ELR (cell line): ENCODE data around the gene ALDH1A2.

Source experiments
- DNase-seq: peaks from one replicate; pipeline ENCODE4 v3.0.0-alpha.2; 2015; ENCODE audit warnings: low read depth

The ALDH1A2 gene

DNA sequence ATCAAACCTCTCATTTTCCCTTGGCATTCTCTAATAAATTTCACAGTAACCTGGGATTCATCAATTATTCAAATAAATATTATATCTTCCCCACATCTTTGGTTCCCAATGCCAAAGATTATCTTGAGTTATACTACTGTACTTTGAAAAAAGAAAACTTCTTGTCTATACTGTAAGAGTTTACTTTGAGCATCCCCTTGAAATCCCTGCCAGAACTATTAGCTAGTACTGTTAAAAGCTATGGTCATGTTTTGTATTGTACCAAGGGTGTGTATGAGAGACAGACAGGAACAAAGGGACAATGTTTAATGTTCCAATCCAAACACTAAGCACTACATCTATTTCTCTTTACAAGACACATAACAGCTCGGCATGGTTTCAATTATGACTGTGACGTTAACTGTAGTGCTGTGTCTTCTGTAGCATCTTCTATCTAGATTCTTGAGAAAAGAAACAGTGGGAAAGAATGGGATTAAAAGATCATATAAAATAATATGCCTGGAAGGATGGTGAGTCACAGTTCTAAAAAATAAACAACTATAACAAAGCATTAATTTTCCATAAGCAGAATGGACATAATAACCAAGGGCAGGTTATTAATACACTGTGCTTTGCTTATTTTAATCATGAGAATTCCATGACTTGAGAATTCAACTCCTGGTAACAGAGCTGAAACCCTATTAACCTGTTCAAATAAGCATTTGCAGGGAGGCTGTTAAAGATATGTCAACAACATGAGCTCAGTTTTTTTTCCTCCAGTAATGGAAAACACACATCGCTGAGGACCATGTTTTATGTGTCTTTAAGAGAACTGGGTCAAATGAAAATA is 71.1 kb downstream of the ALDH1A2 start:
- DNase-seq, result peak; percentile 17

DNA sequence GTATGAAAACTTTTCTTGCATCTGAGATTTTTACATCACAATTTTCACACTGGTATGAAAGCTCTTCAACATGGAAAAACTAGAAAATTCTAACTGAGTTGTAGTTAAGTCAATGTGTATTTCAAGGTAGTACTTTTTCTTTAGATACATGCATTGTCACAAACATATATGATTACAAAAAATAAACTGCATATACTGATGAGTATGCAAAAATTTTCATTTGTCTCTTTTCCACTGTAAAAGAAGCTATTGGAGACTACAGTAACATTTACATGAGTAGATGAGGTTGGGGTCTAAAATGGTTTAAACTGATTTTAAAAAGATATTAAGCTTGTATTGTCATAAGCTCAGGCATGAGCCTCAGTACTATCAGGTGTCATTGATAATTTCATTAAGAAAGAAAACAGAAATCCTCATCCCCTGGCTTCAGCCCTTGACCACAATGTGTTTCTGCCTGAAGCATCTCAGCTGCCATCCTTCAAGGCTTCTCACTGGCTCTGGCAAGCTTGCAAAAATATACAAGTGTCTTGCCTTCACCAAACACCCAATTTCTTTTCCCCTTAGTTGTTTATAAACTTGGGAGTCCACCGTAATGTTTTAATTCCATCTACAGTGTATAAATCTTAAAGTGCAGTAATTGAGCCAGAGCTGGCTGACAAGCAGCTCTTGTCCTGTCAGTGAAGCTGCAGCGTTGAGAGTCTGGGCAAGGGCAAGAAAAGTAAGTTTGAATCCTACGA is 71.9 kb downstream of the ALDH1A2 start:
- no peak for DNase-seq

DNA sequence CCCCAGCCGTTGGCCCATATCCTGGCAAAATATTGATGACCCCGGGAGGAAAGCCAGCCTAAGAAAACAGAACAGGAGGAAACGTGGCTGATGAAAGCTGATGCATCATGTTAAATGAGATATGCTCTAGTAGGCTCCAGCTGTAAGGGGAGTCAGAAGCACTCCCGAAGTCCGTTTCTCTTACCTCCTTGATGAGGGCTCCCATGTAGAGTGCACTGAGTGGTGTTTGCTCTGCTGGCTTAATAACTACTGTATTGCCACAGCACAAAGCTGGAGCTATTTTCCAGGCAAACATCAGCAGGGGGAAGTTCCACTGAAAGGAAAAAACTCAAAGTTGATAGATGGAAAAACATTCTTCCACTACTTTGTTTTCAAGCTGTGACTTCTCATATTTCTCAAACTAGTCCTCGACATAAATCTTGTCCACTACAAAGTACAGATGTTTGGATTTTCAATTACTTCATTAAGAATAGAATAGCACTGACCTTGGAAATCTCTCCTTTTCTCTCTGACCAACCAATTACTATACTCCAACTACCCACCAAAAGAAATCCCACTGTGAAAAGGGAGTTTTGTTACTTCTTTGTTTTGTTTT is 72.7 kb downstream of the ALDH1A2 start:
- no peak for DNase-seq

DNA sequence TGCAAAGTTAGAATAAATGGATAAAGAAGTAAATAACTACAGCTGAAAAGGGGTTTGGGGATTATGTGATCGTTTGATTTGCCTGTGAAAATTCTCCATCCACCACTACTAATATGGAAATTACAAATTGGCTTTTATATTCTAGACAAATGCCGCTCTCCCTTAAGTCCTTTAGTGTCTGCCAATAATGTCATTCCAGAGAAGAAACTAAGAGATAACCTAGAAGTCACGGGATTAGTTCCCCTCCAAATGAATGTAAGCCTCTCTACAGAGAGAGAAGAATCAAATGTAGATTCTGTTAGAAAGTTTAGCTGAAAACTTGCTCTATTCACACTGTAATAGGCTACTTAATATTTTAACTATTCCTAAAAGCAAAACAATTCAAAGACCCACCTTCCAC is 92.0 kb downstream of the ALDH1A2 start:
- DNase-seq, result no peak

DNA sequence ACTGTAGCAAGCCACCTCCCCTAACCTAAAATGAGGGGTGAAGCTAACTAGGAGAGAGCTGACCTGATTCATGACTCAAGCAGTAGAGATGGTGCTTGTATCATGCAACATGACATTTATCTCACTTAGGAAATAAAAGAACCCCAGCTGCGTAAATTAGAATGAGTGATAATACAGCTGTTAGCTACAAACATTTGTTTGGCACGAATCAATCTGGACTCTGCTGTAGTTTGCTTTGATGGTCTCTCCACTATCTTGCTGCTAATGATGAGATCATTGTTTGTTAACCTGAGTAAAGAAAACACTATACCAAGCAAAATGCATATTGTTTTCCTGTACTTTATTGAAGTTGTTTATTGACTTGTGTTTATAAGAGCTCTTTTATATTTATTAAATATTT is 92.6 kb downstream of the ALDH1A2 start:
- DNase-seq, result no peak

DNA sequence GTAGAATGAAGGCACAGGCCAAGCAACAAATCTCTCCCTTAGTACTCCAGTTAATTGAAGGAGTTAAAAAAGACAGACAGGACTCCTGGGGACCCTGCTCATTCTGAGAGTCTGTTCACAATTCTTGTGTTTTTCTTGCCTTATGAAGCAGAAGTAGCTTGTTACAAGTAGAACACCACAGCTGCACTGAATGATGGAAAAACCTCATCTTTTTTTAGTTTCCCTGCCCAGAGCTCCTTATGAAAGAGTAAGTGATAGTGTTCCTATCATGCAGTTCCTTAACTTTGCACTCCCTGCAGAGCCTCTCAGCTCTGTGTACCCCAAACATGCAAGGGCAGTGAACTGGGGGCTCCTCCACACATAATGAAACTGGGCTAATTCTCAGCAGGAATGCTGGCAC is 95.5 kb downstream of the ALDH1A2 start:
- no peak for DNase-seq

DNA sequence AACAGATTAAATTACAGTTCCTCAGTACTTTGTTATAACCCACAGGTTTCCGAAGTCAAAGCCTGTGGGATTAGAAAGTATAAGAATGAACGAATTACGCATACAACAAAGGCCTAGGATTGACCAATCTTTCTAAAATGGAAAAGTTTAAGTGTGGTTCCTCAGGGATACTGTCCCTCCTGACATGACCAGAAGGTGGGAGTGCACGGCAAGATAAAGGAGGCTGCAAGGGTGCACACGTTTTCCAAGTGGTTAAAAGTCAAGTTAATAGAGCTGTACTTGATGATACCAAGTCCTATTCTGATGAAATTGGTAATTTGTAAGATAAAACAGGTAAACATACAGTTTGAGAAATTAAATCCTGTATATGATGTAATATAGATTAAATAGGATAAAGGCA is 96.2 kb downstream of the ALDH1A2 start:
- peak; percentile 38 for DNase-seq

DNA sequence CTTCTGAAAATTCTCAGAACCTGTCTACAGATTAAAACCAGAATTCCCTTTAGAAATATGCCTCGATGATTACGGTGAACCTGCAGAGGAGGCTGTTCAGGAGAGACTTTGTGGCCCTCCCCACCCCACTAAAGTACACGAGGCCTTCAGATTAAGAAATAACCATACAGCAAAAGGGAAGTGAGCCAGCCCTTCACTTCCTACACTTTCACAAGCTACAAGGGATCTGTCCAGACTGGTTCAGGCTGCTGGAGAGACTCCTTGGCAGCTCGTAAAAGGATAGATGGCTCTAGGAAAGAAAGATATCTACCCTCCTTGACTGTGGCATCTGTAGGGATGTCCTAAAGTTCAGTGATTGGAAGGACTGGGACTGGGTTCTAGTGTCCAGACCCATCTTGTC is 102.6 kb downstream of the ALDH1A2 start:
- DNase-seq, result no peak

DNA sequence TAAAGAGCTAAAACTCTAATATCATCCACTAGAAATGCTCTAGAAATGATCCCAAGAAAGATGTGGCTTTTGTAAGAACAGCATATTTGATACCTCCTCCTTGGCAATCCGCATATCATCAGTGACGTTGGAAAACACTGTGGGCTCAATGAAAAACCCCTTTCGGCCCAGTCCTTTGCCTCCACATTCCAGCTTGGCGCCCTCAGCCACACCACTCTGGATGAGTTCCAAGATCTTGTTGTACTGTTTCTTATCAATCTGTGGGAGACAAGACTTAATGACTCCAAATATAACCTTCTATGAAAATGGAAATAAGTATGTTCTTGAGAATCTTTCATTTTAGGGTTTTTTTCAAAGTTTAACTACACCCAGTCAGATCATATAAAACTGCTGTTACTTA is 103.6 kb downstream of the ALDH1A2 start:
- no peak for DNase-seq

DNA sequence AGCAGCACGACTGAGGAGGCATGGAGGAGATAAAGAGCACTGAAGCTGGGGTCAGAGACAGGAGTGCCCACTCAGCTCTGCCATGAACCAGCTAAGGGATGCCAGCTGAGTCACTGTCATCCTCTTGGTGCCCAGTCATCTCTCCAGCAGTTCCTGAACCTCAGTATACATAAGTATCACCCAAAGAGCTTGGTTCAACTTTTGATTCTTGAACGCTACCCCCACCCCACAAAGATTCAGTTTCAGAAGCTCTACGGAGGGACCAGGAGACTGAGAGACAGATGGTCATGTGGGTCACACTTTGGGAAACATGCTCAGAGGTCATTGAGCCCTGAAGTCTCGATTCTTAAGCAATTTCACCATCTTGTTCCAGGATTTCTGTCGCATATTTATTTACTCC is 108.4 kb downstream of the ALDH1A2 start:
- no peak for DNase-seq

DNA sequence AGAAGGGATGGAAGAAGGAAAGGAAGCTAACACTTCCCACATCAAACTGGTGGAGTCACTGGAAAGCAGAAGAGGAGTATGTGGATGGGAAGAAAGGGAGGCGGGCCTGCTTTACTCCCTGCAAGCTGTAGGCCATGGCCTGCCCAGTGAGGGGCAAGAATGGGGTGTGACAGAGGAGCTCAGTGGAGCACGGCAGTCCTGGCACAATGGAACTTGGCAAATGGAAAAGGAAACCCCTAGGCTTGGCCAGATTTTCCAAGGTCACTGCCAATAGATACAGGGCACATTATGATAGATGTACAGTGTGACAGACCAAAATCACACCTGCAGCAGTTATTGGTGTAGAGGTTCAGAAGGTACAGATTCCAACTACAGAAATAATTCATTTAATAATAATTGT is 111.6 kb downstream of the ALDH1A2 start:
- no peak for DNase-seq

DNA sequence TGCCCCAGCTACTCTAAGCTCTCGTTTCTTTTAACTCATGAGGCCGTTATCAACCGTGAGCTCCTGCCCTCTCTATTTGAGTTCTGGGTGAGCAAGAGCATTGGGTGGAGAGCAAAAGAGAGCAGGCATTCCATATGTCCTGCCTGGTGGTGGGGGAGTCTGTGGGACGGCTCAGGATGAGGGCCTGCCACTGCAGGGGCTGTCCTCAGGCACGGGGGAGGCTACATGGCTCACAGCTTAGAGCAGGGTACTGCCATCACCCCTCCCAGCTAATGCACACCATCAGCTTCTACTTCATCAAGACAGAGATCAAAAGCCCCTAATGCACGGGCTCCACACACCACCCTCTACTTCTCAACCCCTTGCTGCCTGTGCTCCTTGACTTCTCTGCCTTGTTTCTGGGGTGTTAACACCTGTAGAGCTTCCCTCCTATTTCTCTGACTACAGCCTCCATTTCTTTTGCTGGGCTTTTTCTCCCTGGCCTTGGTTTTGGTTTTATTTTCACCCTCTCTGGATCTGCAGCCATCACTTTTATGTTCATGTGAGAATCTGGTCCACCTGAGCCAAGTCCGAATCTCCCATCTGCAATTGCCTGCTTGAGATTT is 114.1 kb downstream of the ALDH1A2 start:
- no peak for DNase-seq

DNA sequence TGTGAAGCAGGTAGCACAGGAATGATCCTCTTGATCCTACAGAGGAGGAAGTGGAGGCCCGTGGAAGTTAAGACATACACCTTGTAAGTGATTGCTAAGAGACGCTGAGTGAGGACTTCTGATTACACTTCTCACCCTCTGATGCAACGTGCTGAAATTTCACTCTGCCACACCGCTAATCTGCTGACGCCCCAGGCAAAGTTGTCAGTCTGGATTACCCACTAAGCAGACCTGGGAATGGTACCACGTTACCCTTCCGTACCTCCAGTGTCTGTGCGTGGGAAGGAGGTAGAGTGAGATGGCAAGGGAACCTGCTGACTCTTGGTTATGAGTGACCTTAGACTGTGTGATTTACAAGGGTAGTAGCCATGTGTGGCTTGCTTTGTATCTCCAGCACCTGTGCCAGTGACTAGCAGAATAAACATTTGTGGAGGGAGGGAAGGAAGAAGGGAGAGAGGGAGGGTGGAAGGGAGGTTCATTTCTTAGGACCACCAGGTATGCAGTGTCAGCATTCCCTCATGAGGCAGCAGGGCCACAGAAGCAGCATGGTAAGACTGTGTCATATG is 115.0 kb downstream of the ALDH1A2 start:
- no peak for DNase-seq

DNA sequence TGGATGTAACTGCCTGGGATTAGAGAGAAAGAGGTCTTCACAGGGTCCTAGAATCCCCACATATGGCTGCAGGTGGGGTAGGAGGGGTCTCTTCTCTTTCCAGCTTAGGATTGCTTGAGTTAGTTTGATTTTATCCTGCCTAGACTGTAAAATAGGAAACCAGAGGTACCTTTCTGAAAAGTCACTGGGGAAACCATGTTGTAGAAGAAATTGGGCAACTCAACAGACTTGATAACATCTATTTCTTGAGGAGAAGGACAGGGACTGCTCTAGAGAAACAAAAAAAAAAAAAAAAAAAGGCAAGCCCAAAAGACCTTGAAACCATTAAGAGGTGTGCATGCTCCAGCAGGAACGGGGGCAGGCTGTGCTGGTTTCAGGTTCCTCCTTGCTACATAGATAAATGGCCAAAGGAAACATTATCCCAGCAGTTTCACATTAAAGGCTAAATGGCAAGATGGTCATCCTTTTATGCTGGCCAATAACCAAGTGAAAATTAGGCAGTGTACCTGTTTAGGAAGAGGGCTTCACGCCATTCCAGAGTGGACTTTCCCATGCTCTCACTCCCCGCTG is 116.1 kb downstream of the ALDH1A2 start:
- no peak for DNase-seq

DNA sequence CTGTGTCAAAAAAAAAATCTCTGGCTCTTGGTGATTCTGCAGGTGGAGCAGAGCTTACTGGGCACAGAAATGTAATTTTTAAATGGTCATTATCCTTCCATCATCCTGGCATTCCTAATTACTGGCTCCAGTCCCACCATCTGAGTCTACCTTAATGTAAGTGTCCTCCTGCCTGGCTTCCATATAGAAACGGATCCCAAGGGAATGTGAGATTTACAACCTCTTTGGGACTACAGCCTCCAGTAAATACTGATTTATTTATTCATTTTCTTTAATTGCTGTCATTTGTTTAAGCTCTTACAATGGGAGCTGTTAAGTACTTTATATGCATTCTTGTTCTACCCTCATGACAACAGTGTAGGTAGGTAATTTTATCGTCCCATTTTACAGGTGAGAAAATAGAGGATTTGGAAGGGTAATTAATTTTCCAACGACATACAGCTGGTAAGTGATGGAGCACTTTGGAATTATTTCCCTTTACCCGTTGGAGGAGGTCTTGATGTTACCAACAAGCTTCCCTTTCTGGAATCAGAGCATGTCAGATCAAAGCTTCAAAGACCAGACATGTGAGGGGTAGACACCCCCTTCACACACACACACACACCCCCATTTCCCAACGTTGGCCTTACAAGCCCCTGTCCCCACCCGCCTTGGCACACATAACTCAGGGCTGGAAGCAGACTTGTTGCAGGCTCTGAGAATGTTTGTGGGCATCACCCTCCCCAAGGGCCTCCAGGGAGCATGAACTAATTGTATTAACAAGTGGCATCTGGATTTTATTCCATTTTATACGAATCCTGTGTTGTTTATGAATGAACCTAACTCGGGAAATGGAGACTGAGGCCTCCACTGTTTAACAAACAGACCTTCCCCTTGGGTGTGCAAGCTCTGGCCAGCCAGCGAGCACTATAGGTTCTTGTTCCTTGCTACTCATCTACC is 116.9 kb downstream of the ALDH1A2 start:
- DNase-seq, result no peak

DNA sequence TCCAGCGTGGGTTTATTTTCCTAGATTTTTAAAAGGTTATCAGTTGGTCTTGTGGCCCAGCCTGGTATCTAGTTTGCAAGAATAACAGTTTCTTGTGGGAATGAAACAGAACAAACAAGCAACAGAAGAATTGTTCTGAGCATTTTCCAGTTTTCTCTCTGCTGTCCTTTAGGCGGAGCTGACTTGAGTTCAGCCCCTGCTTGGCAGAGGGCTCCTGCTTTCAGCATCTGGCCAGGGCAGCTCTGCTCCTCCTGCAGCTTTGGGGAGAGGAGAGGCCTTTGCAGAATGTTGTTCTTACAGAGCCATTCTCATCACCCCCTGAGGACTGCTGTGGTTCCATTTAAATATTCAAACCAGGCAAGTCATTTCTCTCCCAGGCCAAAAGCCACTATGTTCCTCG is 117.7 kb downstream of the ALDH1A2 start:
- DNase-seq, result no peak

DNA sequence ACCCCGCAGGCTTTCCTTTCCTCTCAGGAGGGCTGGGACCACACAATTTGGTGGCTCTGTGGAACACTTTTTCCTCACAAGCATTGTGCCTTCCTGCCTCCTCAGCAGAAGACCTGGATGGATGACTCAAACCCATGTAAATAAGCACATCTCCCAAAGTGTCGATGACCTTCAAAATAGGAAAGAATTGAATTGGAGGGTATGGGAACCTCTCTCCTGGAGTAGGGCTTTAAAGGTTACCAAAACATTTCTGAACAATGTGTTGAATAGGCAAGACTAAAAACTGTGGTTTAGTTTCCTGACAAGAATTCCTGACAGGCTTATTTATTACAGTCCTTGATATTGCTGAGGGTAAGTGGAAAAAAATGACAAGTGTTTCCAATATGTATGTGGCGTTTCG is 118.2 kb downstream of the ALDH1A2 start:
- DNase-seq, result no peak

DNA sequence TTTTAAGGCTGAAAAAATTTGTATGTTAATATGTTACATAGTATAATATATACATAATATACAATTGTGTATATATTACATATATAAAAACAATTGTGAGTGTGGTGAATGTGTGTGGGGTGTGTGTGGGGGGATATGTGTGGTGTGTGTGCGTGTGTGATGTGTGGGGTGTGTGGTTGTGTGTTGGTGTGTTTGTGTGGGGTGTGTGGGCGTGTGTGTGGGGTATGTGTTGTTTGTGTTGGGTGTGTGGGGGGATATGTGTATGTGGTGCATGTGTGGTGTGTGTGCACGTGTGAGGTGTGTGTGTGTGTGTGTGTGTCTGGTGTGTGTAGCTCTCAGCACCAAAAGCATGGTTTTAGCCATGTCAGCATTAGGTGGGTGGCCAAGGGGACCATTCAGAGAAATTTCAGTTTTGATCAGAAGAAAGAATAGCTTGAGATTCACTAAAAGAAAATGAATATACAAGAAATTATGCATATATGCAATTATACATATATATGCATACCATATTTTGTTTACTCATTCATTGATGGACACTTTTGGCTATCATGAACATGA is 118.9 kb downstream of the ALDH1A2 start:
- no peak for DNase-seq

DNA sequence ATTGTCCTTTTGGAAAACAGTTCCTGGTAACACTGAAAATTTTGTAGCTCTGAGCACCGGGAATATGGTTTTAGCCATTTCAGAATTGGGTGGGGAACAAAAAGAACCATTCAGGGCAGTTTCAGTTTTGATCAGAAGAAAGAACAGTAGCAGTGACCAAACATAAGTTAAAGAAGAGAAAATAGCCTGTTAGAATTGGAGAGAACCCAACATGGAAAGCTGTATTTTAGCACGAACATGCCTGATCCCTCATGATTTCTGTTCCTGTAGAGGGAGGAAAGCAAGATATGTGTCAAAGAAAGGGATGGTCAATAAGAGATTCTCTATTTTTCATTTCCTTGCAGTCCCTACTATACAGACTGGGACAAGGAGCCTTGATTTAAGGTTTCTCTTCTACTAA is 119.9 kb downstream of the ALDH1A2 start:
- DNase-seq, result no peak

DNA sequence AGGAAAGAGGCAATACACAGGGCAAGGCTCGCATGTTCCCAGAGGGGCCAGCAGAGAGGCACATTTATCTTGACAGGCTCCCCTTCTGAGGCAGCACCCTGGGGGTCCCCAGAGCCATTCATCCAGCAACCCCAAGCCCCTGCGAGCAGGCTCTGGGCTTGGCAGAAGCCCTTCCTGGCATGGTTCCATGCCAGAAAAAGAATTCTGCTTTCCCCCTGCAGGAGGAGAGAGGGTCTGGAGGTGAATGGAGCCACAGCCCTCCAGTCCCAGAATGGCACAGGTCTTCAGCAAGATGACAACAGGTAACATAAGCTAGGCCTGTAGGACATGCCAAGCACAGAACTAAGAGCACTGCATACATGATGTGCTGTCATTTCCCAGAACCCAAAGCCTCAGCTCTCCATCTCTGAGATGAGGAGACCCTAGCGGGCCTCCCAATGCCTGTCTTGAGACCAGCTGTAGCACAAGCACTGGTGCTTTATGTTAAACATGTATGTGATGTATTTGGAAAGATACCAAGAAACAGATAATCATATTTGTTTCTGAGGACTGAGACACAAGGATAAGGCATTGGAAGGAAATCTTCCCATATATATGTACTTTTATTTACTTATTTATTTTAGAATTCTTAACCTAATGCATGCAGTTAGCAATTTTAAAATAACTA is 121.6 kb downstream of the ALDH1A2 start:
- no peak for DNase-seq
